Activated CD8-positive, alpha-beta T cell treated with anti-CD3 and anti-CD28 coated beads for 36 hours (primary cell): ENCODE results near the gene PDK2. TPM values are rescaled to one million over a fixed set of nuclear protein-coding genes. Genes with fewer than 3 reads are reported as not detected.

Experiments used
- ATAC-seq: fragments of 200-7000 bp; cut with Tn5 transposase; one replicate; pipeline ENCODE4 v1.10.0; 2021; ENCODE audit warnings: mild to moderate bottlenecking, moderate library complexity
- CTCF ChIA-PET: fragments of 350-600 bp; sonication (Branson Sonifier 250); formaldehyde crosslinking; loops from one replicate; lab custom pipeline; 2021; ENCODE audit warnings: antibody characterized with exemption; lab: Charles Lee
- POLR2A ChIA-PET: fragments of 350-600 bp; sonication (Branson Sonifier 250); formaldehyde crosslinking; loops from one replicate; lab custom pipeline; 2021; ENCODE audit warnings: antibody characterized with exemption; lab: Charles Lee
- DNase-seq: peaks from one replicate; pipeline ENCODE4 v3.0.0-alpha.2; 2020
- H3K27ac Mint-ChIP-seq: one replicate; pipeline ENCODE4 v1.8.0; 2021; ENCODE audit warnings: mild to moderate bottlenecking, mixed read lengths
- H3K27me3 Mint-ChIP-seq: one replicate; pipeline ENCODE4 v1.8.0; 2021; ENCODE audit warnings: mixed read lengths
- H3K36me3 Mint-ChIP-seq: one replicate; pipeline ENCODE4 v1.8.0; 2021; ENCODE audit warnings: low read depth, mixed read lengths
- H3K4me1 Mint-ChIP-seq: one replicate; pipeline ENCODE4 v1.8.0; 2021; ENCODE audit warnings: low read depth, mixed read lengths
- H3K4me3 Mint-ChIP-seq: one replicate; pipeline ENCODE4 v1.8.0; 2021; ENCODE audit warnings: mild to moderate bottlenecking, moderate library complexity, mixed read lengths
- H3K9me3 Mint-ChIP-seq: one replicate; pipeline ENCODE4 v1.8.0; 2021; ENCODE audit warnings: mixed read lengths
- intact Hi-C: fragments of 100-400 bp; cut with micrococcal nuclease; formaldehyde crosslinking; loops from one replicate; pipeline ENCODE4 v1.10.0; 2022
- total RNA-seq, 2 experiments: library from RNA; stranded (reverse); gene quantifications; one replicate each; pipeline ENCODE4 v1.2.3, GENCODE V29; 2021
- TF ChIP-seq, protein P1 (sequence below): fragments of 200-600 bp; IDR thresholded peaks from one replicate; pipeline ENCODE4 v1.8.0; 2022; ENCODE audit warnings: antibody characterized with exemption, mild to moderate bottlenecking

Gene PDK2
- total RNA-seq, 2 experiments from 2014 or later, result 6.0 to 7.7 TPM

DNA sequence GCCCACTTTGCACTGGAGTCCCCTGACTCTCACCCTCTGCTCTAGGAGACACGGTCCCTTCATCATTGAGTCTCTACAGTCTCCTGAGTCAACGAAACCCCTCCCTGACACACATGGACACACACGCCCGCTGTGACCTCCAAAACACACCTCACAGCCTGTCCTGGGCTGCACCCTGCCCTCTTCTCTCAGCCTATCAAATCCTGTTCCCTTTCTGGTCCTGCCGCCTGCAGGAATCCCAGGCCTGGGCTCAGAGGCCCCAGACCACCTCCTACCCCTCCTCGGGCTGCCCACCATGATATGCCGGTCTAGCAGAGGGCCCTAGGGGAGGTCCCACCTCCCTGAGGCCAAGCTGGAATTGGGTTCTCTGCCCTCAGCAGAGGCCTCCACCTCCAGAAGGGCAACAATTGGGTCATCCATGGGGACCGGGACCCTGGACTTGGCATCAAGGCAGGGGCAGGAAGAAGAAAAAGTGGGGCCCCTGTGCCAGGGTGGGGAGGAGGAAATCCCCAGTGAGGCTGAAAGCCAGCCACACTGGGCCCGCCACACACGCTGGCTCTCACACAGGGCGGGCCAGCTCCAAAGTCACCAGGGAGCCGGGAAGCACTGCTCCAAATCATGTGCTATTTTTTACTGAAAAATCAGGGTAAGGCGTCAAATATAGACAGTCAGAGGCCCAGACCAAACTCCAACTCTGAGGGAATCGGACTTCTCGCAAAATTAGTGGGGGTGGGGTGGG, 51.9 kb downstream of the PDK2 start:
- peaks cover 44% of the 10 kb centered on the region for H3K36me3 Mint-ChIP-seq

GRCh38 chr17:50147841-50148225, 52.7 kb downstream of the PDK2 start:
- peaks cover 56% of the 10 kb centered on the region for H3K4me1 Mint-ChIP-seq
- ATAC-seq, result no peak
- intact Hi-C loops, result no loop called here
- POLR2A ChIA-PET, result interaction anchor here (0.7 to 7.0 kb wide), 7 partner anchors 9 to 198 kb away, joined by 3 to 64 read pairs (median 5); partner anchors contain the start of genes PDK2 and XYLT2
- no peaks in the 10 kb centered on the region for H3K27me3 Mint-ChIP-seq
- peaks cover 37% of the 10 kb centered on the region for H3K36me3 Mint-ChIP-seq
- H3K9me3 Mint-ChIP-seq, result no peaks in the 10 kb centered on the region
- DNase-seq, result peak; percentile 54
- TF ChIP-seq, protein P1, sequence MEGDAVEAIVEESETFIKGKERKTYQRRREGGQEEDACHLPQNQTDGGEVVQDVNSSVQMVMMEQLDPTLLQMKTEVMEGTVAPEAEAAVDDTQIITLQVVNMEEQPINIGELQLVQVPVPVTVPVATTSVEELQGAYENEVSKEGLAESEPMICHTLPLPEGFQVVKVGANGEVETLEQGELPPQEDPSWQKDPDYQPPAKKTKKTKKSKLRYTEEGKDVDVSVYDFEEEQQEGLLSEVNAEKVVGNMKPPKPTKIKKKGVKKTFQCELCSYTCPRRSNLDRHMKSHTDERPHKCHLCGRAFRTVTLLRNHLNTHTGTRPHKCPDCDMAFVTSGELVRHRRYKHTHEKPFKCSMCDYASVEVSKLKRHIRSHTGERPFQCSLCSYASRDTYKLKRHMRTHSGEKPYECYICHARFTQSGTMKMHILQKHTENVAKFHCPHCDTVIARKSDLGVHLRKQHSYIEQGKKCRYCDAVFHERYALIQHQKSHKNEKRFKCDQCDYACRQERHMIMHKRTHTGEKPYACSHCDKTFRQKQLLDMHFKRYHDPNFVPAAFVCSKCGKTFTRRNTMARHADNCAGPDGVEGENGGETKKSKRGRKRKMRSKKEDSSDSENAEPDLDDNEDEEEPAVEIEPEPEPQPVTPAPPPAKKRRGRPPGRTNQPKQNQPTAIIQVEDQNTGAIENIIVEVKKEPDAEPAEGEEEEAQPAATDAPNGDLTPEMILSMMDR, result no peak
- H3K4me3 Mint-ChIP-seq, result peak overlapping the region; percentile 82
- peak overlapping the region; percentile 92 for H3K27ac Mint-ChIP-seq
- CTCF ChIA-PET, result interaction anchor here (0.8 to 9.6 kb wide), 9 partner anchors 8 to 54 kb away, joined by 3 to 102 read pairs (median 4); partner anchors contain the start of gene PDK2

More for the DNA sequence above, 51.9 kb downstream of the PDK2 start:
- intact Hi-C loops, result no loop called here
- DNase-seq (no peak), ATAC-seq (no peak)
- Mint-ChIP-seq H3K4me1 (peaks cover 59% of the 10 kb centered on the region), H3K27ac (peak overlapping the region; percentile 92), H3K9me3 (no peaks in the 10 kb centered on the region), H3K4me3 (peak overlapping the region; percentile 82), H3K27me3 (no peaks in the 10 kb centered on the region)
- TF ChIP-seq, protein P1, result no peak
- CTCF ChIA-PET, result interaction anchor here (0.6 to 9.6 kb wide), 5 partner anchors 10 to 471 kb away, joined by 4 to 102 read pairs (median 8); partner anchors contain the start of gene PDK2
- POLR2A ChIA-PET, result interaction anchor here (0.9 to 7.0 kb wide), 4 partner anchors 14 to 199 kb away, joined by 3 to 64 read pairs (median 6); partner anchors contain the start of gene XYLT2

- TF ChIP-seq, protein P1, result no peak
- H3K9me3 Mint-ChIP-seq, result no peaks in the 10 kb centered on the region
- peaks cover 33% of the 10 kb centered on the region for H3K36me3 Mint-ChIP-seq
- intact Hi-C loops, result no loop called here
- H3K27me3 Mint-ChIP-seq, result no peaks in the 10 kb centered on the region
- ChIA-PET CTCF (interaction anchor here (0.8 to 9.6 kb wide), 8 partner anchors 9 to 55 kb away, joined by 3 to 102 read pairs (median 4); partner anchors contain the start of gene PDK2), POLR2A (interaction anchor here (0.7 to 7.0 kb wide), 8 partner anchors 9 to 198 kb away, joined by 3 to 64 read pairs (median 6); partner anchors contain the start of genes PDK2 and XYLT2)
- peak overlapping the region; percentile 92 for H3K27ac Mint-ChIP-seq
- ATAC-seq (peak; percentile 22), DNase-seq (peak; percentile 87)
- peaks cover 51% of the 10 kb centered on the region for H3K4me1 Mint-ChIP-seq
- H3K4me3 Mint-ChIP-seq, result peak overlapping the region; percentile 82
Measured at GRCh38 chr17:50148226-50149090, 53.3 kb downstream of the PDK2 start.

- POLR2A ChIA-PET, result interaction anchor here (1.3 to 7.0 kb wide), 3 partner anchors 12 to 54 kb away, joined by 3 to 64 read pairs (median 6); partner anchors contain the start of gene PDK2
- Mint-ChIP-seq H3K27me3 (no peaks in the 10 kb centered on the region), H3K27ac (peak overlapping the region; percentile 92), H3K4me3 (peak overlapping the region; percentile 82), H3K36me3 (peaks cover 30% of the 10 kb centered on the region), H3K4me1 (peaks cover 46% of the 10 kb centered on the region), H3K9me3 (no peaks in the 10 kb centered on the region)
- TF ChIP-seq, protein P1, result no peak
- ATAC-seq (no peak), DNase-seq (no peak)
- intact Hi-C loops, result no loop called here
- CTCF ChIA-PET, result interaction anchor here (1.0 to 9.6 kb wide), 7 partner anchors 9 to 56 kb away, joined by 3 to 102 read pairs (median 6); partner anchors contain the start of gene PDK2
Measured at GRCh38 chr17:50149091-50149416, 53.9 kb downstream of the PDK2 start.
